Testis (tissue), 3 donors: ENCODE results near the gene CTDSPL2. TPM values are rescaled to one million over a fixed set of nuclear protein-coding genes. Genes with fewer than 3 reads are reported as not detected.

Experiments
- DNase-seq: peaks from one replicate; pipeline ENCODE4 v3.0.0-alpha.2; 2019
- H3K27ac ChIP-seq, 2 donors: fragments of 200-600 bp; sonication (generic); one replicate each; pipeline ENCODE4 v1.5.1; 2019
- H3K27me3 ChIP-seq: fragments of 200-600 bp; sonication (generic); one replicate; pipeline ENCODE4 v1.5.1; 2019
- H3K36me3 ChIP-seq: fragments of 200-600 bp; sonication (generic); one replicate; pipeline ENCODE4 v1.5.1; 2017; ENCODE audit warnings: low read depth; ENCODE audit errors: missing control alignments
- H3K4me1 ChIP-seq: fragments of 200-600 bp; sonication (generic); one replicate; pipeline ENCODE4 v1.5.1; 2019
- H3K4me3 ChIP-seq, 2 donors: fragments of 200-600 bp; sonication (generic); one replicate each; pipeline ENCODE4 v1.5.1; 2017 to 2019
- H3K9me3 ChIP-seq: fragments of 200-600 bp; sonication (generic); one replicate; pipeline ENCODE4 v1.5.1; 2017
- POLR2A ChIP-seq: fragments of 450-650 bp; IDR thresholded peaks from one replicate; pipeline ENCODE4 v1.6.1; 2017; ENCODE audit warnings: antibody characterized with exemption, mild to moderate bottlenecking, moderate library complexity
- WGBS, 2 donors: methylation state at CpG; one replicate each; pipeline ENCODE4 v1.1.5; 2018; 5-methylcytosine and 5-hydroxymethylcytosine counted together
- intact Hi-C: fragments of 100-400 bp; cut with DNase I; formaldehyde crosslinking; loops from one replicate; pipeline ENCODE4 v1.15.1; 2023; ENCODE audit warnings: low total_unique reads
- polyA plus RNA-seq: library from polyadenylated mRNA; stranded (reverse); fragments of 350-450 nt; fragmentation: Illumina TruSeq; extraction: RNeasy Lipid Tissue Mini Kit (QIAGEN cat#74804); gene quantifications from one replicate; pipeline ENCODE4 v1.2.3, GENCODE V29; 2014; ENCODE audit warnings: low read depth, low replicate concordance; ENCODE audit not compliant: insufficient read depth
- total RNA-seq, 2 donors: library from RNA; depleted of rRNA; stranded (reverse); fragments of >200 nt; gene quantifications; one replicate each; pipeline ENCODE4 v1.2.3, GENCODE V29; 2016
- TF ChIP-seq, protein P1 (sequence below), 3 experiments: fragments of 450-650 bp in 2 of 3; fragments of 200-600 bp in 1 of 3; sonication (generic) in 1 of 3; IDR thresholded peaks; one replicate each; pipeline ENCODE4 v1.5.1; 2016 to 2019; ENCODE audit warnings: antibody characterized with exemption in 3 of 3, mild to moderate bottlenecking in 2 of 3, moderate library complexity in 1 of 3

Gene CTDSPL2
- total and polyA plus RNA-seq, 3 donors from 2014 or later: 27.7 to 71.2 (median 68.9) TPM

GRCh38 chr15:44574734-44575133 lies 147.3 kb downstream of the CTDSPL2 start:
- Histone ChIP-seq H3K27ac (no peak overlapping the region), H3K4me3 (no peak overlapping the region), H3K4me1 (no peaks in the 10 kb centered on the region), H3K36me3 (no peaks in the 10 kb centered on the region), H3K9me3 (no peaks in the 10 kb centered on the region), H3K27me3 (no peaks in the 10 kb centered on the region)
- DNase-seq: no peak
- intact Hi-C loops: no loop called here
- TF ChIP-seq, protein P1, sequence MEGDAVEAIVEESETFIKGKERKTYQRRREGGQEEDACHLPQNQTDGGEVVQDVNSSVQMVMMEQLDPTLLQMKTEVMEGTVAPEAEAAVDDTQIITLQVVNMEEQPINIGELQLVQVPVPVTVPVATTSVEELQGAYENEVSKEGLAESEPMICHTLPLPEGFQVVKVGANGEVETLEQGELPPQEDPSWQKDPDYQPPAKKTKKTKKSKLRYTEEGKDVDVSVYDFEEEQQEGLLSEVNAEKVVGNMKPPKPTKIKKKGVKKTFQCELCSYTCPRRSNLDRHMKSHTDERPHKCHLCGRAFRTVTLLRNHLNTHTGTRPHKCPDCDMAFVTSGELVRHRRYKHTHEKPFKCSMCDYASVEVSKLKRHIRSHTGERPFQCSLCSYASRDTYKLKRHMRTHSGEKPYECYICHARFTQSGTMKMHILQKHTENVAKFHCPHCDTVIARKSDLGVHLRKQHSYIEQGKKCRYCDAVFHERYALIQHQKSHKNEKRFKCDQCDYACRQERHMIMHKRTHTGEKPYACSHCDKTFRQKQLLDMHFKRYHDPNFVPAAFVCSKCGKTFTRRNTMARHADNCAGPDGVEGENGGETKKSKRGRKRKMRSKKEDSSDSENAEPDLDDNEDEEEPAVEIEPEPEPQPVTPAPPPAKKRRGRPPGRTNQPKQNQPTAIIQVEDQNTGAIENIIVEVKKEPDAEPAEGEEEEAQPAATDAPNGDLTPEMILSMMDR (IDR thresholded peaks at IDR 0.05): no peak
- no peak for TF ChIP-seq POLR2A
- WGBS, 2 donors: 73 to 75% methylated on average over 1 of the region's 1 CpG

Other genes with a start within 250 kb of the CTDSPL2 start
- gene FRMD5, start 232.4 kb upstream of the CTDSPL2 start, total RNA-seq: 10 to 100 TPM; 10.5 to 10.6 TPM
- gene FRMD5, start 232.4 kb upstream of the CTDSPL2 start, polyA plus RNA-seq: 12.3 TPM
- gene GOLM2, start 138.9 kb upstream of the CTDSPL2 start, total RNA-seq: 100 to 1,000 TPM; 121 to 126 TPM
- gene GOLM2, start 138.9 kb upstream of the CTDSPL2 start, polyA plus RNA-seq: 60.6 TPM
- 10 to 100 TPM; 60.3 to 65.6 TPM for gene EIF3J, start 109.5 kb downstream of the CTDSPL2 start, total RNA-seq
- 33.4 TPM for gene EIF3J, start 109.5 kb downstream of the CTDSPL2 start, polyA plus RNA-seq
- gene SPG11, start 236.0 kb downstream of the CTDSPL2 start, total RNA-seq: 100 to 1,000 TPM; 127 to 137 TPM
- 89.6 TPM for gene SPG11, start 236.0 kb downstream of the CTDSPL2 start, polyA plus RNA-seq